ENCODE data around the gene ETS2. TPM values are rescaled to one million over a fixed set of nuclear protein-coding genes. Genes with fewer than 3 reads are reported as not detected.

ETS2 gene
- total RNA-seq, 1 experiment from 2014 or later, result 132 TPM

- in situ Hi-C loops (cut with HindIII; ENCODE audit: low pct_unique_long_range_greater_than_20kb, low sequenced_read_pairs), result no loop called here
- ATAC-seq (no peak), DNase-seq (ENCODE audit: low read depth, low spot score) (no peak)
- Histone ChIP-seq H3K4me3 (ENCODE audit: low read depth in 2 of 2, low read length in 2 of 2) (no peak overlapping the region), H3K27me3 (ENCODE audit: control insufficient read depth, insufficient read depth, low read length) (no peaks in the 10 kb centered on the region), H3K36me3 (ENCODE audit: control insufficient read depth, insufficient read depth, low read length) (no peaks in the 10 kb centered on the region), H3K9me3 (ENCODE audit: control insufficient read depth, insufficient read depth, low read depth, low read length) (no peaks in the 10 kb centered on the region), H3K27ac (ENCODE audit: low read length) (no peak overlapping the region), H3K4me1 (ENCODE audit: control insufficient read depth, insufficient read depth, low read length) (no peaks in the 10 kb centered on the region)
- CTCF ChIA-PET, result no interaction called here
- no TSS peak for BruUV-seq (replicated peaks)
- POLR2A ChIA-PET, result no interaction called here
- no peak for TF ChIP-seq CTCF (IDR thresholded peaks at IDR 0.05)
- no peak for TF ChIP-seq REST (IDR thresholded peaks at IDR 0.05; ENCODE audit: insufficient read depth in 1 of 2, low read depth in 2 of 2, low read length in 1 of 2)
- TF ChIP-seq SIN3A (IDR thresholded peaks at IDR 0.05; ENCODE audit: borderline replicate concordance, insufficient read depth, low read depth, low read length), result no peak
- no peak for TF ChIP-seq POLR2AphosphoS5 (IDR thresholded peaks at IDR 0.05; ENCODE audit: low read depth, low read length)
- no peak for TF ChIP-seq TCF7L2 (IDR thresholded peaks at IDR 0.05; ENCODE audit: low read depth, low read length)
- intact Hi-C loops (cut with micrococcal nuclease; ENCODE audit: unreplicated experiment), result no loop called here
Measured at GRCh38 chr21:38864964-38865363, 59.2 kb downstream of the ETS2 start.

- Histone ChIP-seq H3K9me3 (ENCODE audit: control insufficient read depth, insufficient read depth, low read depth, low read length) (no peaks in the 10 kb centered on the region), H3K27ac (ENCODE audit: low read length) (no peak overlapping the region), H3K4me1 (ENCODE audit: control insufficient read depth, insufficient read depth, low read length) (no peaks in the 10 kb centered on the region), H3K27me3 (ENCODE audit: control insufficient read depth, insufficient read depth, low read length) (no peaks in the 10 kb centered on the region), H3K36me3 (ENCODE audit: control insufficient read depth, insufficient read depth, low read length) (no peaks in the 10 kb centered on the region), H3K4me3 (ENCODE audit: low read depth in 2 of 2, low read length in 2 of 2) (no peak overlapping the region)
- DNase-seq (ENCODE audit: low read depth, low spot score) (no peak), ATAC-seq (no peak)
- intact Hi-C loops (cut with micrococcal nuclease; ENCODE audit: unreplicated experiment), result no loop called here
- TF ChIP-seq SIN3A (IDR thresholded peaks at IDR 0.05; ENCODE audit: borderline replicate concordance, insufficient read depth, low read depth, low read length), result no peak
- TF ChIP-seq CTCF (IDR thresholded peaks at IDR 0.05), result no peak
- TF ChIP-seq REST (IDR thresholded peaks at IDR 0.05; ENCODE audit: insufficient read depth in 1 of 2, low read depth in 2 of 2, low read length in 1 of 2), result no peak
- TF ChIP-seq TCF7L2 (IDR thresholded peaks at IDR 0.05; ENCODE audit: low read depth, low read length), result no peak
- no peak for TF ChIP-seq POLR2AphosphoS5 (IDR thresholded peaks at IDR 0.05; ENCODE audit: low read depth, low read length)
- in situ Hi-C loops (cut with HindIII; ENCODE audit: low pct_unique_long_range_greater_than_20kb, low sequenced_read_pairs), result no loop called here
- no TSS peak for BruUV-seq (replicated peaks)
- ChIA-PET POLR2A (no interaction called here), CTCF (no interaction called here)
Measured at GRCh38 chr21:38869196-38869595, 63.5 kb downstream of the ETS2 start.
